Thyroid gland (tissue), 4 donors: ENCODE data around the gene CTNNA3.

Source experiments
- CTCF ChIP-seq, 6 experiments: fragments of 200-600 bp in 3 of 6; fragments of 450-650 bp in 3 of 6; sonication (generic) in 3 of 6; IDR thresholded peaks; one replicate each; pipeline ENCODE4 v1.5.1; 2016 to 2019; ENCODE audit warnings: antibody characterized with exemption in 6 of 6, mild to moderate bottlenecking in 2 of 6, inconsistent platforms in 1 of 6, moderate library complexity in 1 of 6
- POLR2A ChIP-seq, 2 donors: fragments of 450-650 bp; IDR thresholded peaks; one replicate each; pipeline ENCODE4 v1.6.1; 2017; ENCODE audit warnings: antibody characterized with exemption in 2 of 2, mild to moderate bottlenecking in 2 of 2, moderate library complexity in 1 of 2

- no peak for TF ChIP-seq CTCF (IDR thresholded peaks at IDR 0.05)
- TF ChIP-seq POLR2A (IDR thresholded peaks at IDR 0.05), result no peak
These were observed 1329.8 kb downstream of the CTNNA3 start for GRCh38 chr10:66366163-66366562.
